ENCODE results near the gene RBM38. TPM values are rescaled to one million over a fixed set of nuclear protein-coding genes. Genes with fewer than 3 reads are reported as not detected.

RBM38 gene
- total RNA-seq, 1 experiment from 2014 or later = 56.5 TPM

DNA sequence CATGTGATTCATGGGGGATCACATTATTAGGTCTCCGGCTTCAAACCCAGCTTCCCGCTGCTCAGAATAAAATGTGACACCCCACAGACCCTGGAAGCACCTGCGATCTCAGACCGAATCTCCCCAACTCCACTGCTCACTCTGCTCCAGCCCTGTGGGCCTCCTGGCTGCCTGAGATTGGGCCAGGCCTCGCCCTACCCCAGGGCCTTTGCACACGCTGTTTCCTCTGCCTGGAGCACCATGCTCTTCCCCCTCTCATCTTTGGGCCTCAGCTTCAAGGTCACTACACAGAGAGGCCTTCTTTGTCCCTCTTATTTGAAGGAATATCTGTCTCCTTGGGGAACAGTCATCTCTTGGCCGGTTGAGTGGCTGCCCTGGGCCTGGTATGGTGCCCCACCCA, 48.8 kb downstream of the RBM38 start:
- no peaks in the 10 kb centered on the region for H3K9me2 ChIP-seq (replicated peaks; ENCODE audit: low read length)
- no peak overlapping the region for H3K27ac ChIP-seq (ENCODE audit: low read length)
- H3K4me1 ChIP-seq (ENCODE audit: insufficient read depth, low read length) = peaks cover 17% of the 10 kb centered on the region
- H3K79me2 ChIP-seq (ENCODE audit: low read length) = no peaks in the 10 kb centered on the region
- no TSS peak for BruUV-seq (replicated peaks)
- TF ChIP-seq EZH2phosphoT487 (IDR thresholded peaks at IDR 0.05; ENCODE audit: borderline replicate concordance, low read length) (no peak), EZH2 (IDR thresholded peaks at IDR 0.05; ENCODE audit: low read length, unreplicated experiment) (no peak)
- TF ChIP-seq, protein P1, sequence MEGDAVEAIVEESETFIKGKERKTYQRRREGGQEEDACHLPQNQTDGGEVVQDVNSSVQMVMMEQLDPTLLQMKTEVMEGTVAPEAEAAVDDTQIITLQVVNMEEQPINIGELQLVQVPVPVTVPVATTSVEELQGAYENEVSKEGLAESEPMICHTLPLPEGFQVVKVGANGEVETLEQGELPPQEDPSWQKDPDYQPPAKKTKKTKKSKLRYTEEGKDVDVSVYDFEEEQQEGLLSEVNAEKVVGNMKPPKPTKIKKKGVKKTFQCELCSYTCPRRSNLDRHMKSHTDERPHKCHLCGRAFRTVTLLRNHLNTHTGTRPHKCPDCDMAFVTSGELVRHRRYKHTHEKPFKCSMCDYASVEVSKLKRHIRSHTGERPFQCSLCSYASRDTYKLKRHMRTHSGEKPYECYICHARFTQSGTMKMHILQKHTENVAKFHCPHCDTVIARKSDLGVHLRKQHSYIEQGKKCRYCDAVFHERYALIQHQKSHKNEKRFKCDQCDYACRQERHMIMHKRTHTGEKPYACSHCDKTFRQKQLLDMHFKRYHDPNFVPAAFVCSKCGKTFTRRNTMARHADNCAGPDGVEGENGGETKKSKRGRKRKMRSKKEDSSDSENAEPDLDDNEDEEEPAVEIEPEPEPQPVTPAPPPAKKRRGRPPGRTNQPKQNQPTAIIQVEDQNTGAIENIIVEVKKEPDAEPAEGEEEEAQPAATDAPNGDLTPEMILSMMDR (conservative IDR thresholded peaks at IDR 0.05; ENCODE audit: low read depth, low read length) = no peak
- no peak overlapping the region for H3K9ac ChIP-seq (ENCODE audit: low read length)
- ChIA-PET POLR2A (ENCODE audit: unreplicated experiment) (interaction anchor here (0.6 kb wide), 1 partner anchor 628 kb away, joined by 4 read pairs; no protein-coding TSS in a partner anchor), CTCF (no interaction called here)
- DNase-seq = no peak
- H3F3A ChIP-seq (ENCODE audit: low read length, unreplicated experiment) = no peaks in the 10 kb centered on the region
- H3K9me3 ChIP-seq (ENCODE audit: low read length) = no peaks in the 10 kb centered on the region
- H3K27me3 ChIP-seq (ENCODE audit: low read length) = no peaks in the 10 kb centered on the region
- H3K4me2 ChIP-seq (ENCODE audit: low read length) = no peak overlapping the region
- no peak overlapping the region for H2AFZ ChIP-seq (ENCODE audit: low read length)
- no peak for ATAC-seq
- H3K4me3 ChIP-seq (ENCODE audit: low read length) = no peak overlapping the region
- intact Hi-C loops (cut with micrococcal nuclease) = loop anchor here (5.0 kb wide), 2 partner anchors 48 to 57 kb away; partner anchors contain the start of gene RBM38
- no peaks in the 10 kb centered on the region for H4K20me1 ChIP-seq (ENCODE audit: low read length)
- H3K36me3 ChIP-seq (ENCODE audit: low read depth, low read length) = no peaks in the 10 kb centered on the region

DNA sequence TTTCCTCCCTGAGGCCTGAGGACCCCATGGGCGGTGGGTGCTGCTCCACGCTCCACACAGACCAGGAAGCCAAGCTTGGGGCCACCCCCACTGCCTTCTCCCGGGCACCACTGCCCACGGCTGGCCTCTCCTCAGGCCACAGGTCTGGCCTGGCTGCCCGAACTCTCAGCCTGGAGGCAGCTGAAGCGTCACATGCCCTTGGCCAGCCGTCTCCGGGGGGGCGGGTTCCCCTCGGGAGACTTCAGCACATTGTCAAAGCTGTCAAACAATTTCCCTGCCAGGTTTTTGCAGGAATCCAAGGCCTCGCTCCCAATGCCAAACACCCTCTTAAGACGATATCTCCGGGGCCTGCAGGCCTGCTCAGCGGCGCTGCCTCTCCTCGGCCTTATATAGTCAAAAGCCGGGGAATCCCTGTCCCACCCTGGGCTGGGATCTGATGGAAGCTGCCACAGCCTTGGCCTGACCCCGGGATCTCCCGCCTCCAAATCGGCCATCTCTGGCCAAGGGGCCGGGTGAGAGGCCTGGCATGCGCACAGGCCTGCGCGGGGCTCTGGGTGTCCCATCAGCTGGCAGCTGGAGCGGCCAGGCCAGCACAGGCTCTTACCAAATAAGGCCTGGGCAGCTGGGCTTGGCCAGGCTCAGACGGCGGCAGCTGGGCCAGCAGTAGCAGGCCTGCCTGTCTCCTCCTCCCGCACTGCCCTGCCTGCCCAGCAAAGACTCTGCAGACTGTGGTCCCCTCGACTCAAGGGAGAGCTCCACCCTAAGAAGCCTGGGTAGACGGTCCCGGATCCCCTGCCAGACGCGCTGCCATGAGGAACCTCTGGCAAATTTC, 49.7 kb downstream of the RBM38 start:
- Histone ChIP-seq H3K27me3 (ENCODE audit: low read length) (peaks cover 6% of the 10 kb centered on the region; the same call in 1 of the 2 replicates), H3K36me3 (ENCODE audit: low read depth, low read length) (no peaks in the 10 kb centered on the region), H2AFZ (ENCODE audit: low read length) (no peak overlapping the region), H3K4me3 (ENCODE audit: low read length) (no peak overlapping the region), H3K9me3 (ENCODE audit: low read length) (no peaks in the 10 kb centered on the region), H3K9ac (ENCODE audit: low read length) (no peak overlapping the region), H3K9me2 (replicated peaks; ENCODE audit: low read length) (no peaks in the 10 kb centered on the region), H3K4me1 (ENCODE audit: insufficient read depth, low read length) (peaks cover 11% of the 10 kb centered on the region), H3F3A (ENCODE audit: low read length, unreplicated experiment) (no peaks in the 10 kb centered on the region), H3K79me2 (ENCODE audit: low read length) (no peaks in the 10 kb centered on the region), H3K27ac (ENCODE audit: low read length) (no peak overlapping the region), H3K4me2 (ENCODE audit: low read length) (no peak overlapping the region), H4K20me1 (ENCODE audit: low read length) (no peaks in the 10 kb centered on the region)
- ChIA-PET POLR2A (ENCODE audit: unreplicated experiment) (no interaction called here), CTCF (no interaction called here)
- no TSS peak for BruUV-seq (replicated peaks)
- no peak for DNase-seq
- intact Hi-C loops (cut with micrococcal nuclease) = no loop called here
- TF ChIP-seq, protein P1 (conservative IDR thresholded peaks at IDR 0.05; ENCODE audit: low read depth, low read length) = no peak
- TF ChIP-seq EZH2phosphoT487 (IDR thresholded peaks at IDR 0.05; ENCODE audit: borderline replicate concordance, low read length) (no peak), EZH2 (IDR thresholded peaks at IDR 0.05; ENCODE audit: low read length, unreplicated experiment) (no peak)
- no peak for ATAC-seq

Measured in PC-3 (cell line).